Fibroblast of the conjunctiva (primary cell): ENCODE data around the gene INHBE.

Experiments
- DNase-seq: peaks from one replicate; pipeline ENCODE4 v3.0.0-alpha.2; 2010; ENCODE audit warnings: low read depth

INHBE gene

GRCh38 chr12:57461276-57461916, 6.3 kb downstream of the INHBE start:
- DNase-seq = no peak

- no peak for DNase-seq
Measured at GRCh38 chr12:57461917-57462250, 6.8 kb downstream of the INHBE start.

GRCh38 chr12:57462251-57462911, 7.3 kb downstream of the INHBE start:
- DNase-seq = peak; percentile 79

GRCh38 chr12:57462912-57463253, 7.8 kb downstream of the INHBE start:
- no peak for DNase-seq

GRCh38 chr12:57464569-57464968, 9.5 kb downstream of the INHBE start:
- no peak for DNase-seq

- DNase-seq = no peak
Measured at GRCh38 chr12:57465030-57465746, 10.1 kb downstream of the INHBE start.

GRCh38 chr12:57465747-57466505, 10.8 kb downstream of the INHBE start:
- DNase-seq = no peak

- DNase-seq = no peak
Measured at GRCh38 chr12:57467212-57467874, 12.2 kb downstream of the INHBE start.

- DNase-seq = no peak
Measured at GRCh38 chr12:57467915-57468314, 12.8 kb downstream of the INHBE start.

- no peak for DNase-seq
Measured at GRCh38 chr12:57469296-57470164, 14.4 kb downstream of the INHBE start.

- DNase-seq = no peak
Measured at GRCh38 chr12:57470286-57470969, 15.3 kb downstream of the INHBE start.

GRCh38 chr12:57470970-57471656, 16.0 kb downstream of the INHBE start:
- no peak for DNase-seq

GRCh38 chr12:57471661-57472060, 16.6 kb downstream of the INHBE start:
- DNase-seq = no peak

GRCh38 chr12:57472391-57472790, 17.3 kb downstream of the INHBE start:
- DNase-seq = no peak

- no peak for DNase-seq
Measured at GRCh38 chr12:57473392-57473791, 18.3 kb downstream of the INHBE start.

GRCh38 chr12:57473886-57474285, 18.8 kb downstream of the INHBE start:
- DNase-seq = no peak

- DNase-seq = no peak
Measured at GRCh38 chr12:57474430-57474829, 19.3 kb downstream of the INHBE start.

GRCh38 chr12:57474862-57475261, 19.8 kb downstream of the INHBE start:
- DNase-seq = no peak

GRCh38 chr12:57475271-57476161, 20.4 kb downstream of the INHBE start:
- no peak for DNase-seq
